Trophoblast cell (in vitro differentiated cells and primary cell): ENCODE measurements around the gene RASA4.
"Not testable (repeated sequence)": the region's sequence is repeated elsewhere in the genome, so short reads cannot be mapped to it uniquely, and the experiment has no call there.

ENCODE experiments used
- DNase-seq, 2 donors: peaks; one replicate each; pipeline ENCODE4 v3.0.0-alpha.2; 2016
- H2AFZ ChIP-seq: 2 replicates; pipeline ENCODE4 v1.6.1; 2013; ENCODE audit warnings: low read length, moderate library complexity, mild to moderate bottlenecking; ENCODE audit not compliant: insufficient read depth, poor library complexity
- H2AK5ac ChIP-seq: 2 replicates; pipeline ENCODE4 v1.6.1; 2013; ENCODE audit warnings: mild to moderate bottlenecking, low read length
- H2BK120ac ChIP-seq: 2 replicates; pipeline ENCODE4 v1.6.1; 2013; ENCODE audit warnings: low read length, mild to moderate bottlenecking, moderate library complexity; ENCODE audit not compliant: insufficient read depth, poor library complexity
- H2BK12ac ChIP-seq: 2 replicates; pipeline ENCODE4 v1.6.1; 2013; ENCODE audit warnings: mild to moderate bottlenecking, low read length, moderate library complexity
- H2BK5ac ChIP-seq: 2 replicates; pipeline ENCODE4 v1.6.1; 2013; ENCODE audit warnings: low read length, low read depth, moderate library complexity, mild to moderate bottlenecking; ENCODE audit not compliant: poor library complexity
- H3K14ac ChIP-seq: 2 replicates; pipeline ENCODE4 v1.6.1; 2013; ENCODE audit warnings: mild to moderate bottlenecking, low read length
- H3K18ac ChIP-seq: 2 replicates; pipeline ENCODE4 v1.6.1; 2013; ENCODE audit warnings: mild to moderate bottlenecking, low read length
- H3K23ac ChIP-seq: 2 replicates; pipeline ENCODE4 v1.6.1; 2013; ENCODE audit warnings: low read length
- H3K27ac ChIP-seq: 2 replicates; pipeline ENCODE4 v1.5.1; 2013; ENCODE audit warnings: low read depth, mild to moderate bottlenecking, inconsistent platforms, low read length, moderate library complexity
- H3K27me3 ChIP-seq: 2 replicates; pipeline ENCODE4 v1.6.1; 2013; ENCODE audit warnings: inconsistent platforms, mild to moderate bottlenecking, low read length, moderate library complexity; ENCODE audit not compliant: insufficient read depth
- H3K36me3 ChIP-seq, 2 experiments: 1 replicate in 1 of 2; 2 replicates in 1 of 2; pipeline ENCODE4 v1.6.1; 2013; ENCODE audit warnings: low read length in 2 of 2, mild to moderate bottlenecking in 2 of 2, moderate library complexity in 1 of 2; ENCODE audit not compliant: insufficient read depth in 2 of 2, control insufficient read depth in 1 of 2
- H3K4ac ChIP-seq: 2 replicates; pipeline ENCODE4 v1.6.1; 2013; ENCODE audit warnings: low read depth, mild to moderate bottlenecking, low read length, moderate library complexity
- H3K4me1 ChIP-seq, 2 experiments: 1 replicate in 1 of 2; 2 replicates in 1 of 2; pipeline ENCODE4 v1.6.1; 2013; ENCODE audit warnings: low read length in 2 of 2, mild to moderate bottlenecking in 2 of 2, moderate library complexity in 1 of 2; ENCODE audit not compliant: insufficient read depth in 2 of 2, control insufficient read depth in 1 of 2
- H3K4me2 ChIP-seq: 2 replicates; pipeline ENCODE4 v1.6.1; 2013; ENCODE audit warnings: inconsistent platforms, mild to moderate bottlenecking, low read length, moderate library complexity
- H3K4me3 ChIP-seq: 2 replicates; pipeline ENCODE4 v1.5.1; 2013; ENCODE audit warnings: mild to moderate bottlenecking, low read depth, low read length, inconsistent platforms
- H3K79me1 ChIP-seq: one replicate; pipeline ENCODE4 v1.6.1; 2013; ENCODE audit warnings: low read length
- H3K79me2 ChIP-seq: 2 replicates; pipeline ENCODE4 v1.6.1; 2013; ENCODE audit warnings: low read length, mild to moderate bottlenecking; ENCODE audit not compliant: control insufficient read depth, insufficient read depth, poor library complexity
- H3K9ac ChIP-seq: 2 replicates; pipeline ENCODE4 v1.6.1; 2013; ENCODE audit warnings: mild to moderate bottlenecking, low read length
- H3K9me3 ChIP-seq: 2 replicates; pipeline ENCODE4 v1.6.1; 2013; ENCODE audit warnings: low read depth, mild to moderate bottlenecking, control low read depth, inconsistent platforms, low read length; ENCODE audit not compliant: insufficient read depth
- H4K12ac ChIP-seq: 2 replicates; pipeline ENCODE4 v1.6.1; 2013; ENCODE audit warnings: low read depth, mild to moderate bottlenecking, low read length, moderate library complexity
- H4K8ac ChIP-seq: 2 replicates; pipeline ENCODE4 v1.6.1; 2013; ENCODE audit warnings: low read depth, mild to moderate bottlenecking, low read length, moderate library complexity
- H4K91ac ChIP-seq: one replicate; pipeline ENCODE4 v1.6.1; 2013; ENCODE audit warnings: low read depth, mild to moderate bottlenecking, low read length, moderate library complexity
- WGBS: extraction: QIAGEN DNeasy Blood & Tissue Kit; methylation state at CpG from one replicate; pipeline ENCODE4 v1.1.7; 2013; ENCODE audit warnings: missing lambda C conversion rate; ENCODE audit not compliant: insufficient read length, insufficient coverage; ENCODE audit errors: extremely low coverage; 5-methylcytosine and 5-hydroxymethylcytosine counted together

Gene RASA4

DNA sequence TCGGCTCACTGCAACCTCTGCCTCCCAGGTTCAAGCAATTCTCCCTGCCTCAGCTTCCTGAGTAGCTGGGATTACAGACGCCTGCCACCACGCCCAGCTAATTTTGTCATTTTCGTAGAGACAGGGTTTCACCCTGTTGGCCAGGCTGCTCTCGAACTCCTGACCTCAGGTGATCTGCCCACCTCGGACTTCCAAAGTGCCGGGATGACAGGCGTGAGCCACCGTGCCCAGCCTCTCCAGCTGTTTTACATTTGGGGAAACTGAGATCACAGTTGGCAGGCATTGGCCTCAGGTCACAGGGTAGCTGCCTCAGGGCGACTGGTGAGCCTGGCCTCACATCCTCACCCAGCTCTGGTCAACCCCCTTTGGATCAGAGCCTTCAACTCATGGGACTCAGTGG, 6.8 kb downstream of the RASA4 start:
- not testable (repeated sequence) for H3K14ac ChIP-seq, H4K8ac ChIP-seq, H2BK120ac ChIP-seq, H3K36me3 ChIP-seq, DNase-seq, H3K79me2 ChIP-seq, H2AK5ac ChIP-seq, H2BK5ac ChIP-seq, H2BK12ac ChIP-seq, H3K4ac ChIP-seq, H3K4me1 ChIP-seq, H4K12ac ChIP-seq, H3K23ac ChIP-seq, H3K9me3 ChIP-seq, H3K79me1 ChIP-seq, H3K18ac ChIP-seq, H2AFZ ChIP-seq, H3K4me3 ChIP-seq, H4K91ac ChIP-seq, H3K4me2 ChIP-seq, H3K27me3 ChIP-seq, H3K9ac ChIP-seq, H3K27ac ChIP-seq
- WGBS: no CpG with 5 or more reads among the region's 10 CpGs

DNA sequence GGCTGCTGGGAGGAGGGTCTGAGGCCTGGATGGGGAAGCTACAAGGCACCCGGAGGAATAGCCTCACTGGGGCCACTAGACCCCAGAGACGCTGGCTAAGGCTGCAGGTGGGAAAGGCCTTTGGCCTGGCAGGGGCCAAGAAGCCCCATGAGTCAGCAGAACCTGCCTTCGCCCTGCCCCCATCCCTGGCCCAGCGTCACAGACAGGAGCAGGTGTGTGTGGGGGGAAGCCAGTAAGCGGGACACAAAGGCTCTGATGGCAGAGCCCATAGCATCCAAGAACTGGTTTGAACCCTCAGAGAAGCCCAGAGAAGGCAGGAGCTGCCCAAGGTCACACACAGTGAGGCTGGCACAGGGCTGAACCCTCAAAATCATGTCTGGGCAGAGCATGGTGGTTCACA, 9.7 kb downstream of the RASA4 start:
- not testable (repeated sequence) for H3K36me3 ChIP-seq, H3K4me2 ChIP-seq, H2BK120ac ChIP-seq, H4K91ac ChIP-seq, H3K4me1 ChIP-seq, H3K79me1 ChIP-seq, H3K4me3 ChIP-seq, H4K12ac ChIP-seq, H3K27me3 ChIP-seq, H3K14ac ChIP-seq, H3K79me2 ChIP-seq, H3K9me3 ChIP-seq, H2AFZ ChIP-seq, H3K23ac ChIP-seq, H3K9ac ChIP-seq, DNase-seq, H2BK12ac ChIP-seq, H3K18ac ChIP-seq, H2BK5ac ChIP-seq, H3K4ac ChIP-seq, H2AK5ac ChIP-seq, H3K27ac ChIP-seq, H4K8ac ChIP-seq
- WGBS: no CpG with 5 or more reads among the region's 5 CpGs

DNA sequence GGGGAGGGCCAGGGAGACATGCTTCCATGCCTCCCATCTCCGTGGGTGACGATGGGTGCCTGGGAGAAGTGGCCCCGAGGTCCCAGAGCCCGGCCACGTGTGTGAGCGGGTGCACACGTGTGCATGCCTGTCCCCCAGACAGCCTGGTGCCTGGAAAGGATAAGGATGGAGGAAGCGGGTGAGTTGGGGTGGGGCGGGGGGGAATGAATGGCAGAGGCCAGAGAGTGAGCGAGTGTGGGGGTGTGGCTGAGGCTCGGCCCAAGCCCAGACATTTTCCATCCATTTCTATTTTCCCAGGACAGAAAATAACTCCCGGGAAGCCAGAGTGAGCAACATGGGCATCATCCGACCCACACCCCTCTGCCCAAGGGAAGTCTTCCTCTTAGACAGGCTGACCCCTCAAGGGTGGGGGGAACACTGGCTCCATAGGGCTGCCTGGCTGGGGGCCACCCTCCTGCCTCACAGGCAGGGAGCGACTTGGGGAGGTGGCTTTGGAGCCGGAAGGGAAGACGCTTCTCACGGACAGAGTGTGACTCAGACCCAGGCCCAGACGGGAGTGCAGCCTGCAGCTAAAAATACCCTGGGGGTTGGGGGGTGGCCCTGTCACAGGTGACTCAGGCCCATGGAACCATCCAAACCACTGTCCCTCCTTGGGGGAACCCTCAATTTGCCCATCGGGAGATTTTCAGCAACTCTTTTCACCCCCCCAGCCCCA, 12.0 kb downstream of the RASA4 start:
- H4K8ac ChIP-seq, H2BK12ac ChIP-seq, H3K79me2 ChIP-seq, H4K91ac ChIP-seq, DNase-seq, H3K23ac ChIP-seq, H3K27ac ChIP-seq, H3K79me1 ChIP-seq, H3K4ac ChIP-seq, H2AK5ac ChIP-seq, H3K9ac ChIP-seq, H3K4me2 ChIP-seq, H2AFZ ChIP-seq, H3K4me3 ChIP-seq, H2BK120ac ChIP-seq, H4K12ac ChIP-seq, H3K18ac ChIP-seq, H3K36me3 ChIP-seq, H3K9me3 ChIP-seq, H3K14ac ChIP-seq, H3K4me1 ChIP-seq, H2BK5ac ChIP-seq, H3K27me3 ChIP-seq: not testable (repeated sequence)
- WGBS: no CpG with 5 or more reads among the region's 19 CpGs

DNA sequence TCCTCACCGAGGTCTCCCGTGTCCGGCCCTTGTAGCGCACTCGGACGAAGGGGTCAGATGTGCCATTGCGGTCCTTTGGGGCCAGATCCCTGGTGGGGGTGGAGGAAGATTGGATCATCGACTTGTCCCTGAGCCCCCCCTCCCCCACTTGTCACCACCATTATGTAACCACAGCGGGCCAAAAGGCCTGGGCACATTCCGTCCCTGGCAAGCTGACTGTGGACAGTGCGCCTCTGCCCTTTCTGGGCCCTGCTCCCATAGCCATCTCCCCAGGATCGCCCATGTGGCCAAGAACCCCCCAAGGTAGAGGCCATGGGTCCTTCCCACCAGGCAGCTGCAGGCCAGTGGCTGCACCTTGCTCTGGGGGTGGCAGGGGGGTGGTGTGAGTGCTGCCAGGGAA, 14.2 kb downstream of the RASA4 start:
- not testable (repeated sequence) for H3K9ac ChIP-seq, H3K4me1 ChIP-seq, H3K4me3 ChIP-seq, H4K12ac ChIP-seq, H2AK5ac ChIP-seq, H4K91ac ChIP-seq, H3K27ac ChIP-seq, DNase-seq, H2BK5ac ChIP-seq, H3K79me1 ChIP-seq, H3K4me2 ChIP-seq, H3K36me3 ChIP-seq, H3K27me3 ChIP-seq, H2BK12ac ChIP-seq, H3K14ac ChIP-seq, H2BK120ac ChIP-seq, H3K23ac ChIP-seq, H4K8ac ChIP-seq, H3K4ac ChIP-seq, H2AFZ ChIP-seq, H3K9me3 ChIP-seq, H3K18ac ChIP-seq, H3K79me2 ChIP-seq
- no CpG with 5 or more reads among the region's 12 CpGs for WGBS
